Upper lobe of right lung (tissue), 1 donor: ENCODE measurements around the gene PDLIM5. TPM values are rescaled to one million over a fixed set of nuclear protein-coding genes. Genes with fewer than 3 reads are reported as not detected.

ENCODE experiments used
- ATAC-seq: fragments of 200-7000 bp; cut with Tn5 transposase; one replicate; pipeline ENCODE4 v1.9.1; 2020; ENCODE audit warnings: mild to moderate bottlenecking, moderate library complexity
- DNase-seq: peaks from one replicate; pipeline ENCODE4 v3.0.0-alpha.2; 2020
- H3K27ac ChIP-seq: fragments of 200-600 bp; one replicate; pipeline ENCODE4 v1.8.0; 2022
- H3K27me3 ChIP-seq: fragments of 200-600 bp; one replicate; pipeline ENCODE4 v1.8.0; 2022; ENCODE audit warnings: mild to moderate bottlenecking
- H3K36me3 ChIP-seq: fragments of 200-600 bp; one replicate; pipeline ENCODE4 v1.8.0; 2022
- H3K4me1 ChIP-seq: fragments of 200-600 bp; one replicate; pipeline ENCODE4 v1.8.0; 2022
- H3K4me3 ChIP-seq: fragments of 200-600 bp; one replicate; pipeline ENCODE4 v1.8.0; 2022; ENCODE audit warnings: mild to moderate bottlenecking
- H3K9me3 ChIP-seq: fragments of 200-600 bp; one replicate; pipeline ENCODE4 v1.8.0; 2022
- CTCF ChIP-seq: fragments of 200-600 bp; IDR thresholded peaks from one replicate; pipeline ENCODE4 v1.8.0; 2022; ENCODE audit warnings: antibody characterized with exemption
- intact Hi-C: fragments of 100-400 bp; cut with DNase I; formaldehyde crosslinking; loops from one replicate; pipeline ENCODE4 v1.11.0; 2022
- total RNA-seq: library from RNA; stranded (reverse); fragmentation: NEBNext Ultra II Directional; extraction: Animal tissue kit (Norgen Biotek cat#: 25700); gene quantifications from one replicate; pipeline ENCODE4 v1.2.1, GENCODE V29; 2021
- donor health status: DM: no; HTN: yes; CAD: no; lungs with severe emphysema.

Gene PDLIM5
- total RNA-seq, 1 donor from 2014 or later, result 82.8 TPM

GRCh38 chr4:94582517-94582916, 130.8 kb downstream of the PDLIM5 start:
- TF ChIP-seq CTCF, result no peak
- Histone ChIP-seq H3K36me3 (peaks cover 15% of the 10 kb centered on the region), H3K4me3 (no peak overlapping the region), H3K4me1 (peaks cover 4% of the 10 kb centered on the region), H3K9me3 (no peaks in the 10 kb centered on the region), H3K27me3 (no peaks in the 10 kb centered on the region), H3K27ac (no peak overlapping the region)
- DNase-seq, result no peak
- intact Hi-C loops, result no loop called here
- ATAC-seq, result no peak

- intact Hi-C loops, result no loop called here
- H3K4me3 ChIP-seq, result no peak overlapping the region
- no peak for TF ChIP-seq CTCF
- DNase-seq, result no peak
- H3K36me3 ChIP-seq, result peaks cover 20% of the 10 kb centered on the region
- H3K27me3 ChIP-seq, result no peaks in the 10 kb centered on the region
- H3K9me3 ChIP-seq, result no peaks in the 10 kb centered on the region
- no peaks in the 10 kb centered on the region for H3K4me1 ChIP-seq
- no peak overlapping the region for H3K27ac ChIP-seq
- no peak for ATAC-seq
These were observed 132.3 kb downstream of the PDLIM5 start for GRCh38 chr4:94583914-94584641.

GRCh38 chr4:94588896-94589693, 137.4 kb downstream of the PDLIM5 start:
- no peaks in the 10 kb centered on the region for H3K27me3 ChIP-seq
- no peaks in the 10 kb centered on the region for H3K4me1 ChIP-seq
- DNase-seq, result no peak
- H3K9me3 ChIP-seq, result no peaks in the 10 kb centered on the region
- no peak for ATAC-seq
- no peak overlapping the region for H3K4me3 ChIP-seq
- TF ChIP-seq CTCF, result no peak
- intact Hi-C loops, result no loop called here
- peaks cover 20% of the 10 kb centered on the region for H3K36me3 ChIP-seq
- no peak overlapping the region for H3K27ac ChIP-seq

- peaks cover 19% of the 10 kb centered on the region for H3K36me3 ChIP-seq
- H3K4me3 ChIP-seq, result no peak overlapping the region
- intact Hi-C loops, result no loop called here
- no peak for ATAC-seq
- no peaks in the 10 kb centered on the region for H3K9me3 ChIP-seq
- no peak overlapping the region for H3K27ac ChIP-seq
- no peaks in the 10 kb centered on the region for H3K27me3 ChIP-seq
- DNase-seq, result no peak
- TF ChIP-seq CTCF, result no peak
- H3K4me1 ChIP-seq, result no peaks in the 10 kb centered on the region
These were observed 138.8 kb downstream of the PDLIM5 start for GRCh38 chr4:94590493-94590892.

- no peak overlapping the region for H3K4me3 ChIP-seq
- no peaks in the 10 kb centered on the region for H3K9me3 ChIP-seq
- DNase-seq (no peak), ATAC-seq (no peak)
- no peak for TF ChIP-seq CTCF
- H3K36me3 ChIP-seq, result peaks cover 11% of the 10 kb centered on the region
- no peaks in the 10 kb centered on the region for H3K27me3 ChIP-seq
- H3K4me1 ChIP-seq, result no peaks in the 10 kb centered on the region
- intact Hi-C loops, result no loop called here
- no peak overlapping the region for H3K27ac ChIP-seq
These were observed 139.5 kb downstream of the PDLIM5 start for GRCh38 chr4:94591289-94591688.
